ENCODE measurements around the gene ATOSB.
A peak's percentile ranks its signal among the peaks of the same experiment; 100 is the strongest.

Gene ATOSB

GRCh38 chr9:35112257-35113020 is 3.2 kb downstream of the ATOSB start:
- DNase-seq (ENCODE audit: low read depth) = peak; percentile 82

- peak; percentile 99 for DNase-seq (ENCODE audit: low read depth)
These were observed 4.4 kb downstream of the ATOSB start for GRCh38 chr9:35111001-35111933.

DNA sequence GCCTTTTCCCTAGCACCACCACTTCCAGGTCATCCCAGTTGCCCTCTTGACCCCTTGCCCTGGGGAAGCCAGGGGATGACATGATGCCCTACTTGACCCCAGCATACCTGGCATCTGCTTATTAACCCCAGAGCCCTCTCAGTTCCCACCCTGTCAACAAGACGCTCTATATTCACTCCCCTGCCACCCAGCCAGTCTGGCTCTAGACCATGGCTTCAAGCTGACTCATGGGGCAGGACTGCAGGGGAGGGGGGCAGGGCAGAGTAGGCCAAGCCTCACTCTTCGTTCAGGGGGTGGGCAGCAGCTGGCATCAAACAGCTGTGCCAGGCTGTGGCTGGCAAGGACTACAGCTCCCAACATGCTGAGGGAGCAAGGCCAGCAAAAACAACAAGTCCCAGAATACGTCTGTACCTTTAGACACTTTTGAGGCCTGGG is 5.3 kb downstream of the ATOSB start:
- DNase-seq (ENCODE audit: low read depth) = peak; percentile 23

DNA sequence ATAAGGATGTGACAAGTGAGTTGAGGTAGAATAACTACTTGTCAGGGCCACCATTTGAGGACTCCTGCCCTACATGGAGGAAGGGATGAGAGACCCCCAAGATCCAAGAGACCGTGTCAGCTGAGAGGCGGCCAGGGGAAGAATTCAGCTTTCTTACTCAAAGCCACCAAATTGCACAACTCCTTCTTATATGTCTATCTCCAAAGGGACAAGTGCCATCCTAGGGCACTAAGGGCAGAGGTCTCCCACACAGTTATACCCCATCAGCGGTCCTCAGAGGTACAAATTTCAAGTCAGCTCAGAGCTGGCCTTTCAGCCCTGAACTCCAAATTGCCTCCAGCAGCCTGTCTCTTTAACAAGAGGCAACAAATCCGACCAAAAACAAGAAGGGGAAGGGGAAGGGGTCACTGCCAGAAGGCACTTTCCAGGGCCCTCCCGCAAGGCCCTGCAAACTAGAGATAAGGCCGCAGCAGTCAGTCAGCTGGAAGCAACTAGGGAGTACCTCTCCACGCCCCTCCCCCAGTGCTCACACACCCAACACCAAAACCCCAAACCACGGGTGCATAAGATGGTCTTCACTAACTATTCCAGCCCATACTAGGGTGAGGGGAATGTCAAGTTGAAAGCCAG is 6.6 kb downstream of the ATOSB start:
- DNase-seq (ENCODE audit: low read depth) = no peak

- DNase-seq (ENCODE audit: low read depth) = no peak
These were observed 7.2 kb downstream of the ATOSB start for GRCh38 chr9:35108461-35108860.

DNA sequence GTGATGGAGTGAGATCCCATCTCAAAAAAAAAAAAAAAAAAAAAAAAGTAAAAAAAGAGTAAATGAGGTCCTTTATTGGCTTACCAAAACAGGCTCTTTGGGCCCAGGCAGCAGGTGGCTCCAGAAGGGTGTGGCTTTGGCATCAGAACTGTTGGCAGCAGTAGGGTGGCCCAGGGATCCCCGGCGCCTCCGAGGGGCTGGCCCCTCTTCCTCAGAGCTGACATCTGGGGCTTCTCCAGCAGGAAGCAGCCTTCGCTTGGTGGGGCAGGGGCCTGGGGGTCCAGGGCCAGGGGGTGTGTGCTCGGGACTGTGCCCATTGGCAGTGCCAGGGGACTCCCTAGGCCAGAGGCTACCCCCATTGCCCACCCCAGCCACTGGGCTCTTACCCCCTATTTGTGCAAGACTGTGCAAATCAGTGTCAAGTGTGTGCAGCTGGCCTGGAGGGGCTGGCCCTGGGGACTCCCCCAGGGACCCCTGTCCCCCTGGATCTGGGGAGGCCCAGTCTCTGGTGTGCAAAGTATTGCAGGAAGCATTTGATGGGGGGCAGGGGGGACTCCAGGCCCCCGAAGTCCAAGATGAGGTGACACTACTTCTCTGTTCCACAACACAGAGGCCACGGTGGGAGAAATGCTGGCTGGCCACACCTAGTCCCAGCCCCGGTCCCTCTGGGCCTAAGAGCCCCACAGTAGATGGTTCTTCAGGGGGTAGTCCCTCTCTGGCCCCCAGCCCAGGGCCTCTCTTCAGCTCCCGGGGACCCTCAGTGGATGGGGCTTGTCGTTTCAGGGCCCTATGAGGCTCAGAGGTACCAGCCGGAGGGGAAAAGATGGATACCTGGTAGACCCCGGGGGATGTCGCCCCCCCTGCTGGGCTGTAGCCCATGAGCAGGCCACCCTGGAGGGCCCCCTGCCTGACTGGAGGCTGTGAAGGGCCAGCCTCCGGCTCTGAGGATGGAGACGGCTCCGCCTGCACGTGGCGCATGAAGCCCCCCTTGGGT is 8.1 kb downstream of the ATOSB start:
- DNase-seq (ENCODE audit: low read depth) = no peak

DNA sequence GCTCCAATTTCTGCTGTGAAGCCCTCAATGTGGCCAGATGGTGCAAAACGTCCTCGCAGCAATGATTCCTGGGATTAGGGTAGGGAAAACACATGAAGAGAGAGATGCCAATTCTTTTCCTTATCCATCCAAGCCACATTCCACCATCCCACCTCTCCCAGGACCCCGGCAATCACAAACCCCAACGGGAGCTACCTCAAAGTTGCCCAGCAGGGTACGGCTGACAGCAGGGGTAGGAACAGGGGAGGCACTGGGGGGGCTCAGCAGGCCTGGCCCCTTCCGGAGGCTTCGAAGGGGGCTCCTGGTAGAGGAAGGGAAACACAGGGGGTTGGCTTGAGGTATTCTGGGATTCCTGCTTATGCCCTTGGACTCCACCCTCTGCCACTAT is 9.3 kb downstream of the ATOSB start:
- no peak for DNase-seq (ENCODE audit: low read depth)

- DNase-seq (ENCODE audit: low read depth) = no peak
These were observed 9.9 kb downstream of the ATOSB start for GRCh38 chr9:35105571-35106342.

- DNase-seq (ENCODE audit: low read depth) = no peak
These were observed 10.5 kb downstream of the ATOSB start for GRCh38 chr9:35105126-35105525.

- DNase-seq (ENCODE audit: low read depth) = no peak
These were observed 11.1 kb downstream of the ATOSB start for GRCh38 chr9:35104586-35104985.

DNA sequence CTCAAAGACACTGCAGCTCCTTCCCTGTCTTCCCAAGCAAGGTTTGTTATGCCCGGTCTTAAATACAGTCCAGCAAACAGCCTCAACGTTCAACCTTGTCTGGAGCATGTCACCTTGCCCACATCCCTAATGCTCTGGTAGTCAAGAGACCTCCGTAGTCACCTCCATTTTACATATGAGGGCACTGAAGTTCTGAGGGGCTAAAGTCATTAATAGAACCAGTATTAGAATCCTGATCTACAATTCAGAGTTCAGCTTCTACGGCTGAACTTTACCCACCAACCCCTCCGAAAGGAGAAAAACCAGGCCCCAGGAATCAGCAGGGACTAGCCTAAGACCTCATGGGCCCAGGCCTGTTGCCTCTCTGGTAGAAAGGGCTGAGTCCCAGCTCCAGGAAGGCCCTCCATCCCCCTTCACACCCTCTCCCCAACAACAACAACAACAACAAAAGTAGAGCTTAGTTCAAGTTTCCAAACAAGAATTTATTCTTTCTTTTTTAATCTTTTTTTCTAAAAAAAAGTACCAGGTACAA is 11.9 kb downstream of the ATOSB start:
- no peak for DNase-seq (ENCODE audit: low read depth)

DNA sequence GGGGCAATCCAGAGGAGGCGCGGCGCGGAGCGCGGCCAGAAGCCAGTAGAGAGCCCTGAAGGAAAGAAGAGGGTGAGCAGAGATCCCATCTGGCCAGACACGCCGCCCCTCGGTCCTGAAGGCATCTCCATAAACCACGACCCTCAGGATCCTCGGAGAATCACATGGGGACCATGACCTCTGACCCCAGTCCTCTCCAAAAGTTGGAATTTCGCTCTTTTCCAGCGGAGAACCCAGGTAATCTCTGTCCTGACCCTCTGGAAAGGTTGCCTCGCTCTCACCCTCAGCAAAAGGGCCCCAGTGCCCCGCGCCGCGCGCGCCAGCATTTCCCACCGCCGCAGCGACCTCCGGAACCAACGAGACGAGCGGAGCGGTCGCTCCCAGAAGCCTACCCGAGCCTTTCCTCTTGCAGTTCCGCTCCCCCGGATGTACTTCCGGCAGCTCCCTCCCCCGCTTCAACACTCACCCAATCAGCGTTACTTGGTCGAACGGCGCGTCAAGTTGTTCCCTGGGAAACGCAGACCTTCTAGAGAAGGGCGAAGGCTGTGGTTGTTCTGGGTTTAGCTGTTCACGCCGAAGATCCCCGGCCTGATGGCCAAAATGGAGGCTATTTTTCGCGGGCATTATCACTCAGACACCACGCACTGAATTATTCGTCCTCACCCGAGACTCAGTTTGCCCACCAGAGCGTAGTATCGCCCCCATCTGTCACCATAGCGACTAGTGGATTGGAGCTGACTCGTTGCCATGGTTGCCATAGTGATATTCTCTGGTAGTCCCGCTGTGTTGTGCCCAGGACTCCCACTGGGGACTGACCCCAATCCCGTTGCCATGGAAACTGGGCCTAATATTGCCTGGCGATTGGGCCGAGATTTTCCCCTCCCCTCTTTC is 12.6 kb downstream of the ATOSB start, which contains the start of gene STOML2:
TSS of gene STOML2 (minus strand) at position 363 of the 891 bp plus-strand sequence. CDS start at position 326, 37 bp downstream.
- peak; percentile 93 for DNase-seq (ENCODE audit: low read depth)

- no peak for DNase-seq (ENCODE audit: low read depth)
These were observed 13.2 kb downstream of the ATOSB start for GRCh38 chr9:35102465-35102768.

DNA sequence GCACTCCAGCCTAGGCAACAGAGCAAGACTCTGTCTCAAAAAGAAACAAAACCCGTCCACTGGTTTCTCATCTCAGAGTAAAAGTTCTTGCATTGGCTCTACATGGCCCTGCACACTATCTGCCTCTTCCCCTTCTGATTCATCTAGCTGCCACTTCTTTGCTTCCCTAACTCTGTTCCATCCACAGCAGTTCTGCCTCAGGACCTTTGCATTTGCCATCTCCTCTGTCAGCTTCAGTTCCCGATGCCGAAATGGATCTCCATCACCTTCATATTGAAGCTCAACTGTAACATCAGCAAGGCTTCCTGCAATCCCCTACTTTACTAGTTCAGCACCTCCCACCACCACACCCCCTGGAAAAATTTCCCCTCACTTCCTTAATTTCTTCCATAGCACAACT is 18.1 kb downstream of the ATOSB start:
- no peak for DNase-seq (ENCODE audit: low read depth)

GRCh38 chr9:35096035-35096849 is 19.4 kb downstream of the ATOSB start, which contains the start of gene PIGO:
TSS of gene PIGO (minus strand) at chr9:35096591. CDS start at chr9:35095565, 1,026 bp downstream.
- DNase-seq (ENCODE audit: low read depth) = peak; percentile 68

- DNase-seq (ENCODE audit: low read depth) = no peak
These were observed 24.1 kb downstream of the ATOSB start for GRCh38 chr9:35091536-35091935.

DNA sequence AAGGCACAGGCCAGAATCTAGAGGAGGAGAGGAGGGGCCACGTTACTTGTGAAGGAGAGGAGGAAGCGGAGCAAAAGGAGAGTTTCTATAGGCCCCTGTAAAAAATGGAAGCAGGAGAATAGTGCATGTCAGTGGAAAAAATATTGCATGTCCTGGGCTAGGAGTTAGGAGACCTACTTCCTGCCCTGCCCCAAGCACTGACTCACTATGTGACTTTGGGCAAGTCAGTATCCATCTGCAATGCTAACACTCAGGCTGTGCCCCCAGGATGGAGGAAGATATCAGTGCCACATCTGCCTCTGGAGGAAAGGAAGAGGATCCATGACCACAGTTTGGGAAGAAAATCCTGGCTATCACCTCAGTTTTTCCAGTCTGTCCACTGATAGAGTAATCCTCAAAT is 26.2 kb downstream of the ATOSB start:
- no peak for DNase-seq (ENCODE audit: low read depth)

DNA sequence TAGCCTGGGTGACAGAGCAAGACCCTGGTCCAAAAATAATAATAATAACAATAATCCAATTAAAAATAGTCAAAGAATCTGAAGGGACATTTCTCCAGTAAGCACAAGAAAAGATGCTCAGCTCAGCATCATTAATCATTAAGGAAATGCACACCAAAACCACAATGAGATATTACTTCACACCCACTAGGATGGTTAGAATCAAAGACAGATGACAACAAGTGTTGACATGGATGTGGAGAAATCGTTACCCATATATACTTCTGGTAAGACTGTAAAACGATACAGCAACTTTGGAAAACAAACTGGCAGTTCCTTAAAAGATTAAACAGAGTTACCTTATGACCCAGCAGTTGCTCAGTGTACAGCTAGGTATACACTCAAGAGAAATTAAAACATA is 30.6 kb downstream of the ATOSB start:
- DNase-seq (ENCODE audit: low read depth) = no peak
